Muscle layer of duodenum (tissue), 2 donors: ENCODE results near the gene CCDC120.

Experiments
- H3K27ac ChIP-seq: one replicate; pipeline ENCODE4 v1.7.0; 2013; ENCODE audit warnings: mild to moderate bottlenecking, low read length
- H3K27me3 ChIP-seq: one replicate; pipeline ENCODE4 v1.7.0; 2013; ENCODE audit warnings: low read depth, mild to moderate bottlenecking, control low read depth, low read length
- H3K36me3 ChIP-seq, 2 donors: one replicate each; pipeline ENCODE4 v1.7.0; 2013; ENCODE audit warnings: low read length in 2 of 2, control low read depth in 1 of 2, mild to moderate bottlenecking in 1 of 2; ENCODE audit not compliant: insufficient read depth in 2 of 2, control insufficient read depth in 1 of 2
- H3K4me1 ChIP-seq, 2 donors: one replicate each; pipeline ENCODE4 v1.7.0; 2013; ENCODE audit warnings: low read length in 2 of 2, mild to moderate bottlenecking in 2 of 2, control low read depth in 1 of 2, moderate library complexity in 1 of 2; ENCODE audit not compliant: insufficient read depth in 2 of 2, control insufficient read depth in 1 of 2
- H3K4me3 ChIP-seq, 2 donors: one replicate each; pipeline ENCODE4 v1.7.0; 2013; ENCODE audit warnings: low read length in 2 of 2, low read depth in 1 of 2, mild to moderate bottlenecking in 1 of 2
- H3K9me3 ChIP-seq, 2 donors: one replicate each; pipeline ENCODE4 v1.7.0; 2013; ENCODE audit warnings: low read length in 2 of 2, control low read depth in 1 of 2, mild to moderate bottlenecking in 1 of 2; ENCODE audit not compliant: control insufficient read depth in 1 of 2
- donor health status: healthy.

The CCDC120 gene

GRCh38 chrX:49063715-49064114, 4.9 kb downstream of the CCDC120 start:
- no peak overlapping the region for H3K27ac ChIP-seq
- H3K27me3 ChIP-seq, result no peaks in the 10 kb centered on the region
- peaks cover 4% of the 10 kb centered on the region in 2 donors for H3K36me3 ChIP-seq
- no peak overlapping the region for H3K4me3 ChIP-seq
- peaks cover 0 to under 1% of the 10 kb centered on the region in 2 donors for H3K4me1 ChIP-seq
- no peaks in the 10 kb centered on the region for H3K9me3 ChIP-seq

GRCh38 chrX:49064303-49064702, 5.5 kb downstream of the CCDC120 start:
- Histone ChIP-seq H3K4me3 (no peak overlapping the region), H3K27ac (no peak overlapping the region), H3K9me3 (no peaks in the 10 kb centered on the region), H3K27me3 (no peaks in the 10 kb centered on the region), H3K4me1 (no peaks in the 10 kb centered on the region), H3K36me3 (peaks cover 4% of the 10 kb centered on the region in 2 donors)

- Histone ChIP-seq H3K9me3 (no peaks in the 10 kb centered on the region), H3K36me3 (peaks cover 4% of the 10 kb centered on the region in 2 donors), H3K4me1 (no peaks in the 10 kb centered on the region), H3K27me3 (no peaks in the 10 kb centered on the region), H3K27ac (no peak overlapping the region), H3K4me3 (no peak overlapping the region)
These were observed 5.9 kb downstream of the CCDC120 start for GRCh38 chrX:49064735-49065134.

GRCh38 chrX:49066278-49066677, 7.5 kb downstream of the CCDC120 start:
- Histone ChIP-seq H3K27me3 (no peaks in the 10 kb centered on the region), H3K27ac (no peak overlapping the region), H3K4me1 (no peaks in the 10 kb centered on the region), H3K4me3 (no peak overlapping the region), H3K36me3 (peaks cover 4% of the 10 kb centered on the region in 2 donors), H3K9me3 (no peaks in the 10 kb centered on the region)

GRCh38 chrX:49066690-49067089, 7.9 kb downstream of the CCDC120 start:
- Histone ChIP-seq H3K4me3 (no peak overlapping the region), H3K36me3 (peaks cover 4% of the 10 kb centered on the region in 2 donors), H3K27ac (no peak overlapping the region), H3K27me3 (no peaks in the 10 kb centered on the region), H3K4me1 (no peaks in the 10 kb centered on the region), H3K9me3 (no peaks in the 10 kb centered on the region)

- peaks cover 0 to 2% of the 10 kb centered on the region in 2 donors for H3K4me1 ChIP-seq
- H3K9me3 ChIP-seq, result no peaks in the 10 kb centered on the region
- peaks cover 0 to 4% of the 10 kb centered on the region in 2 donors for H3K36me3 ChIP-seq
- no peak overlapping the region for H3K27ac ChIP-seq
- no peak overlapping the region for H3K4me3 ChIP-seq
- H3K27me3 ChIP-seq, result no peaks in the 10 kb centered on the region
These were observed 8.7 kb downstream of the CCDC120 start for GRCh38 chrX:49067285-49068120.

- Histone ChIP-seq H3K4me3 (no peak overlapping the region), H3K9me3 (no peaks in the 10 kb centered on the region), H3K4me1 (peaks cover 0 to 8% of the 10 kb centered on the region in 2 donors), H3K27me3 (no peaks in the 10 kb centered on the region), H3K27ac (no peak overlapping the region), H3K36me3 (peaks cover 0 to 4% of the 10 kb centered on the region in 2 donors)
These were observed 10.2 kb downstream of the CCDC120 start for GRCh38 chrX:49069038-49069437.

GRCh38 chrX:49070988-49071387, 12.2 kb downstream of the CCDC120 start:
- H3K27ac ChIP-seq, result no peak overlapping the region
- no peak overlapping the region for H3K4me3 ChIP-seq

GRCh38 chrX:49071877-49072711, 13.3 kb downstream of the CCDC120 start:
- Histone ChIP-seq H3K27ac (no peak overlapping the region), H3K4me1 (peaks cover 0 to 8% of the 10 kb centered on the region in 2 donors), H3K36me3 (peaks cover 3 to 15% of the 10 kb centered on the region in 2 donors), H3K4me3 (peak overlapping the region; percentile 65 to 78), H3K27me3 (no peaks in the 10 kb centered on the region), H3K9me3 (no peaks in the 10 kb centered on the region)

More at GRCh38 chrX:49070988-49071387, 12.2 kb downstream of the CCDC120 start:
- peaks cover 4 to 6% of the 10 kb centered on the region in 2 donors for H3K36me3 ChIP-seq
- H3K27me3 ChIP-seq, result no peaks in the 10 kb centered on the region
- peaks cover 0 to 8% of the 10 kb centered on the region in 2 donors for H3K4me1 ChIP-seq
- H3K9me3 ChIP-seq, result no peaks in the 10 kb centered on the region

- Histone ChIP-seq H3K4me3 (peak overlapping the region; percentile 65 to 78), H3K4me1 (peaks cover 0 to 8% of the 10 kb centered on the region in 2 donors), H3K9me3 (no peaks in the 10 kb centered on the region), H3K27ac (no peak overlapping the region), H3K36me3 (peaks cover 5 to 21% of the 10 kb centered on the region in 2 donors), H3K27me3 (no peaks in the 10 kb centered on the region)
These were observed 13.9 kb downstream of the CCDC120 start for GRCh38 chrX:49072712-49073095.
